ENCODE measurements around the gene NLE1.
A peak's percentile ranks its signal among the peaks of the same experiment; 100 is the strongest.

The NLE1 gene

GRCh38 chr17:35084987-35085386, 57.1 kb downstream of the NLE1 start:
- peak; percentile 31 for DNase-seq

- DNase-seq, result no peak
These were observed 59.0 kb downstream of the NLE1 start for GRCh38 chr17:35083071-35083470.

GRCh38 chr17:35082073-35082657, 59.9 kb downstream of the NLE1 start:
- no peak for DNase-seq

- no peak for DNase-seq
These were observed 60.5 kb downstream of the NLE1 start for GRCh38 chr17:35081638-35082037.

- DNase-seq, result peak; percentile 16
These were observed 61.6 kb downstream of the NLE1 start for GRCh38 chr17:35080536-35080935.

GRCh38 chr17:35079547-35080423, 62.3 kb downstream of the NLE1 start:
- DNase-seq, result no peak
